Measurements from ENCODE around the gene CKMT2. TPM values are rescaled to one million over a fixed set of nuclear protein-coding genes. Genes with fewer than 3 reads are reported as not detected.
A peak's percentile ranks its signal among the peaks of the same experiment; 100 is the strongest.

Gene CKMT2
- polyA plus RNA-seq, 2 donors, result 0.53 to 1.5 TPM

- Histone ChIP-seq H3K27me3 (ENCODE audit: control insufficient read depth in 1 of 2, insufficient read depth in 2 of 2, low read length in 2 of 2) (no peaks in the 10 kb centered on the region), H3K4me3 (ENCODE audit: low read depth in 1 of 2, low read length in 2 of 2) (peak overlapping the region; percentile 26 to 44), H3K9me3 (ENCODE audit: control insufficient read depth in 2 of 2, insufficient read depth in 1 of 2, low read depth in 1 of 2, low read length in 1 of 2) (no peaks in the 10 kb centered on the region), H3K36me3 (ENCODE audit: control insufficient read depth in 2 of 2, insufficient read depth in 2 of 2, low read length in 1 of 2) (no peaks in the 10 kb centered on the region), H3K27ac (ENCODE audit: low read depth in 2 of 2, low read length in 1 of 2) (peak overlapping the region; percentile 3 to 70), H3K4me1 (ENCODE audit: control insufficient read depth in 2 of 2, insufficient read depth in 2 of 2, low read length in 1 of 2) (peaks cover 4 to 6% of the 10 kb centered on the region in 2 donors)
- WGBS, 2 donors, result 67 to 69% methylated on average over 12 of the region's 12 CpGs
These were observed 550 bp upstream of the CKMT2 start for GRCh38 chr5:81232464-81233079.

GRCh38 chr5:81234299-81234698 lies 1.2 kb downstream of the CKMT2 start:
- Histone ChIP-seq H3K27ac (ENCODE audit: low read depth in 2 of 2, low read length in 1 of 2) (no peak overlapping the region), H3K36me3 (ENCODE audit: control insufficient read depth in 2 of 2, insufficient read depth in 2 of 2, low read length in 1 of 2) (no peaks in the 10 kb centered on the region)

DNA sequence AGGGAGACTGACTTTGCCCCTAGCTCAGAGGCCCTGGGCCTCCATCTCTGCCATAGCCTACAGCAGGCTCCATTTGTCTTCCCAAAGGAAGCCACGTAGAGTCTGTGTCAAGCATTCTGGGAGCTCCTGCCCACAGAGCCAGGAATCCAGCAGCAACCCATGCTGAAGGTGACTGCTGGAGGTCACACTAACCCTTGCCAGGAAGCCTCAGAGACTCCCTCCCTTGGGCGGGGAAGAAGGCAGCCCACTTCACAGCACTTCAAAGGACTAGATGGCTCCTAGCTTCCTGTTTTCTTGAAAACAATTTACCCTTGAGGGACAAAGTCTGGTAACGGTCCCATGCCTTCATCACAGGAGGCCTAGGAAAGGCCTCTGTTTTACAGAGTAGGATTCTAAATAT lies 1.7 kb downstream of the CKMT2 start:
- H3K9me3 ChIP-seq (ENCODE audit: control insufficient read depth in 2 of 2, insufficient read depth in 1 of 2, low read depth in 1 of 2, low read length in 1 of 2), result no peaks in the 10 kb centered on the region
- H3K4me3 ChIP-seq (ENCODE audit: low read depth in 1 of 2, low read length in 2 of 2), result no peak overlapping the region
- 79 to 87% methylated on average over 3 of the region's 3 CpGs for WGBS, 2 donors
- H3K27me3 ChIP-seq (ENCODE audit: control insufficient read depth in 1 of 2, insufficient read depth in 2 of 2, low read length in 2 of 2), result no peaks in the 10 kb centered on the region
- no peaks in the 10 kb centered on the region for H3K36me3 ChIP-seq (ENCODE audit: control insufficient read depth in 2 of 2, insufficient read depth in 2 of 2, low read length in 1 of 2)
- peak overlapping the region in 1 of 2 donors; percentile 15 for H3K27ac ChIP-seq (ENCODE audit: low read depth in 2 of 2, low read length in 1 of 2)
- peaks cover 4 to 6% of the 10 kb centered on the region in 2 donors for H3K4me1 ChIP-seq (ENCODE audit: control insufficient read depth in 2 of 2, insufficient read depth in 2 of 2, low read length in 1 of 2)

More at GRCh38 chr5:81234299-81234698, 1.2 kb downstream of the CKMT2 start:
- Histone ChIP-seq H3K4me3 (ENCODE audit: low read depth in 1 of 2, low read length in 2 of 2) (no peak overlapping the region), H3K27me3 (ENCODE audit: control insufficient read depth in 1 of 2, insufficient read depth in 2 of 2, low read length in 2 of 2) (no peaks in the 10 kb centered on the region), H3K9me3 (ENCODE audit: control insufficient read depth in 2 of 2, insufficient read depth in 1 of 2, low read depth in 1 of 2, low read length in 1 of 2) (no peaks in the 10 kb centered on the region), H3K4me1 (ENCODE audit: control insufficient read depth in 2 of 2, insufficient read depth in 2 of 2, low read length in 1 of 2) (peaks cover 4 to 6% of the 10 kb centered on the region in 2 donors)
- WGBS, 2 donors, result 88 to 91% methylated on average over 7 of the region's 7 CpGs

- H3K36me3 ChIP-seq (ENCODE audit: control insufficient read depth in 2 of 2, insufficient read depth in 2 of 2, low read length in 1 of 2), result no peaks in the 10 kb centered on the region
- H3K27ac ChIP-seq (ENCODE audit: low read depth in 2 of 2, low read length in 1 of 2), result no peak overlapping the region
- WGBS, 2 donors, result 63 to 69% methylated on average over 10 of the region's 10 CpGs
- peaks cover 4 to 6% of the 10 kb centered on the region in 2 donors for H3K4me1 ChIP-seq (ENCODE audit: control insufficient read depth in 2 of 2, insufficient read depth in 2 of 2, low read length in 1 of 2)
- H3K9me3 ChIP-seq (ENCODE audit: control insufficient read depth in 2 of 2, insufficient read depth in 1 of 2, low read depth in 1 of 2, low read length in 1 of 2), result no peaks in the 10 kb centered on the region
- H3K27me3 ChIP-seq (ENCODE audit: control insufficient read depth in 1 of 2, insufficient read depth in 2 of 2, low read length in 2 of 2), result no peaks in the 10 kb centered on the region
- no peak overlapping the region for H3K4me3 ChIP-seq (ENCODE audit: low read depth in 1 of 2, low read length in 2 of 2)
These were observed 2.4 kb downstream of the CKMT2 start for GRCh38 chr5:81235287-81236072.

DNA sequence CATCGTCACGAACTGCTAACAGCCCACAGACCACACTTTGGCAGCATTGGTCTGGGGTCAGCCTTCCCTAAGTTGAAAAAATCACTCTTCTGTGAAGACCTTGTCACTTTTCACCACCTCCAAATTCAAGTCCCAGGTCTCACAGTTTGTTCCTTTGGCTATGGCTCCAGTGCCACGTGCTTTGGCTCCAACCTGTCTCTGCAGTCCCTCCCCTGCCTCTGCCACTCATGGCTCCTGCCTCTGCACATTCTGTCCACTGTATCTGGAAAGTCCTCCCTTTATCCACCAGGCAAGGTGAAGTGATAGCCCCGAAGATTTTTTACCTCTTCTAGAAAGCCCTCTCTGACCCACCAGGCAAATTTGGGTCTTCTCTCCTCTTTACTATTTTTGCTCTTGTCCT lies 5.3 kb downstream of the CKMT2 start:
- H3K4me1 ChIP-seq (ENCODE audit: control insufficient read depth in 2 of 2, insufficient read depth in 2 of 2, low read length in 1 of 2), result peaks cover 4% of the 10 kb centered on the region in 2 donors
- H3K9me3 ChIP-seq (ENCODE audit: control insufficient read depth in 2 of 2, insufficient read depth in 1 of 2, low read depth in 1 of 2, low read length in 1 of 2), result no peaks in the 10 kb centered on the region
- no peaks in the 10 kb centered on the region for H3K27me3 ChIP-seq (ENCODE audit: control insufficient read depth in 1 of 2, insufficient read depth in 2 of 2, low read length in 2 of 2)
- no peak overlapping the region for H3K27ac ChIP-seq (ENCODE audit: low read depth in 2 of 2, low read length in 1 of 2)
- no peak overlapping the region for H3K4me3 ChIP-seq (ENCODE audit: low read depth in 1 of 2, low read length in 2 of 2)
- no peaks in the 10 kb centered on the region for H3K36me3 ChIP-seq (ENCODE audit: control insufficient read depth in 2 of 2, insufficient read depth in 2 of 2, low read length in 1 of 2)
- 92 to 95% methylated on average over 4 of the region's 4 CpGs for WGBS, 2 donors

- Histone ChIP-seq H3K4me1 (ENCODE audit: control insufficient read depth in 2 of 2, insufficient read depth in 2 of 2, low read length in 1 of 2) (peaks cover 3 to 4% of the 10 kb centered on the region in 2 donors), H3K9me3 (ENCODE audit: control insufficient read depth in 2 of 2, insufficient read depth in 1 of 2, low read depth in 1 of 2, low read length in 1 of 2) (no peaks in the 10 kb centered on the region), H3K36me3 (ENCODE audit: control insufficient read depth in 2 of 2, insufficient read depth in 2 of 2, low read length in 1 of 2) (no peaks in the 10 kb centered on the region), H3K27ac (ENCODE audit: low read depth in 2 of 2, low read length in 1 of 2) (no peak overlapping the region), H3K27me3 (ENCODE audit: control insufficient read depth in 1 of 2, insufficient read depth in 2 of 2, low read length in 2 of 2) (no peaks in the 10 kb centered on the region), H3K4me3 (ENCODE audit: low read depth in 1 of 2, low read length in 2 of 2) (no peak overlapping the region)
- WGBS, 2 donors, result 63 to 66% methylated on average over 5 of the region's 5 CpGs
These were observed 6.5 kb downstream of the CKMT2 start for GRCh38 chr5:81239613-81240012.

GRCh38 chr5:81241001-81241400 lies 7.9 kb downstream of the CKMT2 start:
- no peaks in the 10 kb centered on the region for H3K27me3 ChIP-seq (ENCODE audit: control insufficient read depth in 1 of 2, insufficient read depth in 2 of 2, low read length in 2 of 2)
- H3K27ac ChIP-seq (ENCODE audit: low read depth in 2 of 2, low read length in 1 of 2), result no peak overlapping the region
- H3K36me3 ChIP-seq (ENCODE audit: control insufficient read depth in 2 of 2, insufficient read depth in 2 of 2, low read length in 1 of 2), result no peaks in the 10 kb centered on the region
- H3K9me3 ChIP-seq (ENCODE audit: control insufficient read depth in 2 of 2, insufficient read depth in 1 of 2, low read depth in 1 of 2, low read length in 1 of 2), result no peaks in the 10 kb centered on the region
- 68 to 70% methylated on average over 5 of the region's 5 CpGs for WGBS, 2 donors
- no peak overlapping the region for H3K4me3 ChIP-seq (ENCODE audit: low read depth in 1 of 2, low read length in 2 of 2)
- peaks cover 0 to 6% of the 10 kb centered on the region in 2 donors for H3K4me1 ChIP-seq (ENCODE audit: control insufficient read depth in 2 of 2, insufficient read depth in 2 of 2, low read length in 1 of 2)

- no peak overlapping the region for H3K4me3 ChIP-seq (ENCODE audit: low read depth in 1 of 2, low read length in 2 of 2)
- H3K4me1 ChIP-seq (ENCODE audit: control insufficient read depth in 2 of 2, insufficient read depth in 2 of 2, low read length in 1 of 2), result peaks cover 0 to 6% of the 10 kb centered on the region in 2 donors
- 77 to 86% methylated on average over 8 of the region's 8 CpGs for WGBS, 2 donors
- H3K27ac ChIP-seq (ENCODE audit: low read depth in 2 of 2, low read length in 1 of 2), result no peak overlapping the region
- no peaks in the 10 kb centered on the region for H3K27me3 ChIP-seq (ENCODE audit: control insufficient read depth in 1 of 2, insufficient read depth in 2 of 2, low read length in 2 of 2)
- no peaks in the 10 kb centered on the region for H3K9me3 ChIP-seq (ENCODE audit: control insufficient read depth in 2 of 2, insufficient read depth in 1 of 2, low read depth in 1 of 2, low read length in 1 of 2)
- no peaks in the 10 kb centered on the region for H3K36me3 ChIP-seq (ENCODE audit: control insufficient read depth in 2 of 2, insufficient read depth in 2 of 2, low read length in 1 of 2)
These were observed 9.0 kb downstream of the CKMT2 start for GRCh38 chr5:81241961-81242648.

DNA sequence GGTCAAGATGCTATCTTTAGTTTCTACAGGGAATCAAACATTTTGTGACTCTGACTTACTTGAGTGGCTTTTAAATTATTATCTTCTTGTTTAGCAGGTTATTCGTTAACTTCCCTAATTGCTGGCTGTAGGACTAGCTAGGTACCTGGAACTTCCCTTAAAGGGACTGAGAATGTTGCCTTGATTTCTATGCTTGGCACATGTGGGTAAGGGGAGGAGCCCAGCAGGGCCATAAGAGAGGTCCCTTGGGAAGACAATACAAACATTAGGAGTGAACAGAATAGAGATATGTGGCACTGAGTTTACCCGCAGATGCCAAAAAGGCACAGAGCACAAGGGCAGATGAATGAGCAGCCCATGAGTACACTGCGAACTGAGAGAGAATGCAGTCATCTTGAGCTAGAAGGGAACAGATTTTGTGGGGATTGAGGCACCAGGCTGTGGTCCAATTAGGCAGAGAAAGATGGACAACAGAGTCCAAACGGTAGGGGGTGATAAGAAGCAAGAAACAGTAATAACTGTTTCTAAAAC lies 9.8 kb downstream of the CKMT2 start:
- H3K4me1 ChIP-seq (ENCODE audit: control insufficient read depth in 2 of 2, insufficient read depth in 2 of 2, low read length in 1 of 2), result peaks cover 0 to 6% of the 10 kb centered on the region in 2 donors
- 71 to 75% methylated on average over 4 of the region's 4 CpGs for WGBS, 2 donors
- H3K9me3 ChIP-seq (ENCODE audit: control insufficient read depth in 2 of 2, insufficient read depth in 1 of 2, low read depth in 1 of 2, low read length in 1 of 2), result no peaks in the 10 kb centered on the region
- H3K27me3 ChIP-seq (ENCODE audit: control insufficient read depth in 1 of 2, insufficient read depth in 2 of 2, low read length in 2 of 2), result no peaks in the 10 kb centered on the region
- no peak overlapping the region for H3K4me3 ChIP-seq (ENCODE audit: low read depth in 1 of 2, low read length in 2 of 2)
- H3K27ac ChIP-seq (ENCODE audit: low read depth in 2 of 2, low read length in 1 of 2), result no peak overlapping the region
- H3K36me3 ChIP-seq (ENCODE audit: control insufficient read depth in 2 of 2, insufficient read depth in 2 of 2, low read length in 1 of 2), result no peaks in the 10 kb centered on the region

All from esophagus (tissue), 2 donors.